Activated naive CD4-positive, alpha-beta T cell treated with anti-CD3 and anti-CD28 coated beads, Interleukin-2, amount 10 ng/mL, durations not matched to agents 7 days and 5 days (primary cell): ENCODE data around the gene PDLIM5.

Source experiments
- CTCF ChIA-PET: fragments of 350-600 bp; sonication (Branson Sonifier 250); formaldehyde crosslinking; loops from one replicate; lab custom pipeline; 2021; ENCODE audit warnings: antibody characterized with exemption; lab: Charles Lee
- DNase-seq: peaks from one replicate; pipeline ENCODE4 v3.0.0-alpha.2; 2020
- H3K27ac Mint-ChIP-seq: one replicate; pipeline ENCODE4 v1.8.0; 2021; ENCODE audit warnings: mild to moderate bottlenecking, moderate library complexity, mixed read lengths
- H3K27me3 Mint-ChIP-seq: one replicate; pipeline ENCODE4 v1.8.0; 2021; ENCODE audit warnings: mild to moderate bottlenecking, mixed read lengths
- H3K36me3 Mint-ChIP-seq: one replicate; pipeline ENCODE4 v1.8.0; 2021; ENCODE audit warnings: mixed read lengths
- H3K4me1 Mint-ChIP-seq: one replicate; pipeline ENCODE4 v1.8.0; 2021; ENCODE audit warnings: mixed read lengths
- H3K4me3 Mint-ChIP-seq: one replicate; pipeline ENCODE4 v1.8.0; 2021; ENCODE audit warnings: mild to moderate bottlenecking, moderate library complexity, mixed read lengths
- H3K9me3 Mint-ChIP-seq: one replicate; pipeline ENCODE4 v1.8.0; 2021; ENCODE audit warnings: mixed read lengths

Gene PDLIM5

DNA sequence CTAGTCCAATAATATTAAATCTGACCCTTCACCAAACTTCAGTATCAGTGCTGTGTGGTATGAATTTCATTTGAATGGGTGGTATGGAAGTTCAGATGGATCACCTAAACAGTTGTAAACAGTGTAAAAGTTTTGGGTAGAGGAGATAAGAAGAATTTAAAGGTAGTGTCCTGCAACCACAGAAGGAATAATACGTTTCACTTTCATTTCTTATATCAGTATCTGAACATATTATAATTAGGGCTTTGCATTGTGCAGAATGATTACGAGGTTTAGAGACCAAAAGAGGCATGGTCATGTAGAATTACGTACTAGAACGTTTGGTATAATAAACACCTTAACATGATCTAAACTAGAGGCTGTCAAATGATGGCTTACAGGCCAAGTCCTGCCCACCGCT is 116.1 kb downstream of the PDLIM5 start:
- no peak overlapping the region for H3K27ac Mint-ChIP-seq
- H3K4me1 Mint-ChIP-seq, result peaks cover 4% of the 10 kb centered on the region
- no peaks in the 10 kb centered on the region for H3K9me3 Mint-ChIP-seq
- CTCF ChIA-PET, result no interaction called here
- H3K27me3 Mint-ChIP-seq, result no peaks in the 10 kb centered on the region
- H3K36me3 Mint-ChIP-seq, result no peaks in the 10 kb centered on the region
- no peak for DNase-seq
- no peak overlapping the region for H3K4me3 Mint-ChIP-seq

DNA sequence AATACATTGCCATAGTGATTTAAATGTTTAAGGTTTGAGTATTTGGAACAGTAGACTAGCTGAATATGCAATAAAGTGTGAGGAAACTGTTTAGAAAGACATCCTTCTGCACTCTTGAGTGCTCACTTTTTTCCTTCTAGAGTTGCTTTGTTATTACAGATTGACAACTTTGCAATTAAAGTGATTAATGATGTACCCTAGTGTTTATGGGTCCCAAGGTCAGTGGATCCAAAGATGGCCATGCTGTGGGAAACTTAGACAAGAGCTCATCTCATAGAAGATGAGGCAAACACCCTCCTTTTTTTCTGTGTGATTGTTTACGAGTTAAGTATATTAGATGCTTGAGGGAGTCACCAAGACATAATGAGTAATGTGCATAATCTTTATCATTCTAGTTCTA is 118.8 kb downstream of the PDLIM5 start:
- H3K27me3 Mint-ChIP-seq, result no peaks in the 10 kb centered on the region
- DNase-seq, result no peak
- no peaks in the 10 kb centered on the region for H3K9me3 Mint-ChIP-seq
- no peak overlapping the region for H3K27ac Mint-ChIP-seq
- no peak overlapping the region for H3K4me3 Mint-ChIP-seq
- no peaks in the 10 kb centered on the region for H3K36me3 Mint-ChIP-seq
- CTCF ChIA-PET, result no interaction called here
- peaks cover 4% of the 10 kb centered on the region for H3K4me1 Mint-ChIP-seq

DNA sequence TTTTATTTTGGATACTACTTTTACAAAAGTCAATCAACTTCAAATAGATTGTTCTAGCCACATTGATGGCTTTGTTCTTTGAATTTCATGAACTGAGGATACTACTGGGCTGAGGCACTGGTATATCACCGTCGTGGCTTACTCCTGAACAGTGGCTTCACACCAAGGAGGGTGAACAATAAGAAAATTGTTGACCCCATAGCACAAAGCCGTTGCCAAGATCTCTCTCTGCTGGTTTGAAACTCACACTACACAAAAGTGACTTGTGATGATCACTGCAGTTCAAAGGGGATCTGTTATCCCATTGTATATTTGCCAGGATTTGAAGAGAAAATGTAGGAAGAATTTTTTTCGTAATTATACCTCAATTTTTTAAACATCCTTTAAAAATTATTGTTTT is 119.6 kb downstream of the PDLIM5 start:
- DNase-seq, result no peak
- Mint-ChIP-seq H3K4me3 (no peak overlapping the region), H3K36me3 (no peaks in the 10 kb centered on the region), H3K27me3 (no peaks in the 10 kb centered on the region), H3K9me3 (no peaks in the 10 kb centered on the region), H3K27ac (no peak overlapping the region), H3K4me1 (peaks cover 4% of the 10 kb centered on the region)
- CTCF ChIA-PET, result interaction anchor here (1.5 kb wide), 1 partner anchor 10 kb away, joined by 3 read pairs; no protein-coding TSS in a partner anchor

DNA sequence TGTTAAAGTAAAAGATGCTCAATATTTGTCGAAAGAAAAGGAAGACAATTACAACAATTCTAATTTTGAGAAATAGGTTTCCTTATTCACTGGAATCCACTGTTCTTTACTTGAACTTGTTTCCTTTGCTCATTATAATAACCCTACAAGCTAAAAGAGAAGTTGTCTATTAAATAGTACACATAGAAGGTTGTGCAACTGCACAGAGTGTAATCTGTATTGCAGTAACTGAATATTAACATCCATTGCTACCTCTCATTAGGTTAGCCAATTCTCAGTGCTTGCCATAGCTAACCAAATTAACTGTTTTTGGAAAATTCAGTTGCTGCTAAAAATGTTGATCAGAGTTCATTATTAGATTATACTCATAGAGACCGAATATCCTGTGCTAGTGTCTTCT is 120.0 kb downstream of the PDLIM5 start:
- no peak overlapping the region for H3K27ac Mint-ChIP-seq
- no peaks in the 10 kb centered on the region for H3K27me3 Mint-ChIP-seq
- DNase-seq, result no peak
- no peak overlapping the region for H3K4me3 Mint-ChIP-seq
- peaks cover 4% of the 10 kb centered on the region for H3K4me1 Mint-ChIP-seq
- CTCF ChIA-PET, result interaction anchor here (1.5 kb wide), 1 partner anchor 10 kb away, joined by 3 read pairs; no protein-coding TSS in a partner anchor
- H3K9me3 Mint-ChIP-seq, result no peaks in the 10 kb centered on the region
- H3K36me3 Mint-ChIP-seq, result no peaks in the 10 kb centered on the region

DNA sequence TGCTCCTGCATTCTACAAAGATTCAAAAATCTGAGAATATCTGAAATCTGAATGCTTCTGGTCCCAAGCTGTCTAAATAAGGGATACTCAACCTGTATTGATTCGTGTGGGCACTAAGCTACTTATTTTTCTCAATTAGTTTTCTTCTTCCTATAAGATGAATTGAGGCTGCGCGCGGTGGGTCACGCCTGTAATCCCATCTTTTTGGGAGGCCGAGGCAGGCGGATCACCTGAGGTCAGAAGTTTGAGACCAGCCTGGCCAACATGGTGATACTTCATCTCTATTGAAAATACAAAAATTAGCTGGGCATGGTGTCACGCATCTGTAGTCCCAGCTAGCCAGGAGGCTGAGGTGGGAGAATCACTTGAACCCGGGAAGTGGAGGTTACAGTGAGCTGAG is 122.3 kb downstream of the PDLIM5 start:
- no peak overlapping the region for H3K4me3 Mint-ChIP-seq
- no peaks in the 10 kb centered on the region for H3K9me3 Mint-ChIP-seq
- no peaks in the 10 kb centered on the region for H3K27me3 Mint-ChIP-seq
- CTCF ChIA-PET, result no interaction called here
- H3K36me3 Mint-ChIP-seq, result no peaks in the 10 kb centered on the region
- H3K27ac Mint-ChIP-seq, result no peak overlapping the region
- no peak for DNase-seq
- no peaks in the 10 kb centered on the region for H3K4me1 Mint-ChIP-seq

DNA sequence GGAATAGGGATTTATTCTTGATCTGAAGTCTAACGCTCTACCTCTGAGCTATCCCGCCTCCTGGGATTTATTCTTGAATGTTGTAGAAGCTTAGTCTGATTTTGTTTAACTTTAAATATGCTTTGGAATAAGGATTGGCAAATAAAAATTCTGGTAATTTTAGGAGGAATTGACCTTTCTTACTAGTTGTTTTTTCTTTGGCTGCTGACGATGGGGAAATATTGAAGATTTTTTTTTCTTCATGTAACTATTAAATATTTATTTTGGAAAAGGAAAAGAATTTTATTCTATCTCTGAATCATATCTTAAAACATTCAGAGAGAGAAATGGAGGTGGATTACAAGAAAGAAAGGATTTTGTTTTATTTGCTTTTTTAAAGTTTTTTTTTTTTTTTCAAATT is 122.9 kb downstream of the PDLIM5 start:
- CTCF ChIA-PET, result no interaction called here
- Mint-ChIP-seq H3K4me3 (no peak overlapping the region), H3K4me1 (no peaks in the 10 kb centered on the region), H3K9me3 (no peaks in the 10 kb centered on the region), H3K27ac (no peak overlapping the region), H3K36me3 (no peaks in the 10 kb centered on the region), H3K27me3 (no peaks in the 10 kb centered on the region)
- DNase-seq, result no peak

DNA sequence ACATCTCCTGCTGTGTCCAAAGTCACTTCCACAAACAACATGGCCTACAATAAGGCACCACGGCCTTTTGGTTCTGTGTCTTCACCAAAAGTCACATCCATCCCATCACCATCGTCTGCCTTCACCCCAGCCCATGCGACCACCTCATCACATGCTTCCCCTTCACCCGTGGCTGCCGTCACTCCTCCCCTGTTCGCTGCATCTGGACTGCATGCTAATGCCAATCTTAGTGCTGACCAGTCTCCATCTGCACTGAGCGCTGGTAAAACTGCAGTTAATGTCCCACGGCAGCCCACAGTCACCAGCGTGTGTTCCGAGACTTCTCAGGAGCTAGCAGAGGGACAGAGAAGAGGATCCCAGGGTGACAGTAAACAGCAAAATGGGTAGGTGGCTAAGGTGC is 123.9 kb downstream of the PDLIM5 start:
- CTCF ChIA-PET, result no interaction called here
- Mint-ChIP-seq H3K27ac (no peak overlapping the region), H3K9me3 (no peaks in the 10 kb centered on the region), H3K4me3 (no peak overlapping the region), H3K27me3 (no peaks in the 10 kb centered on the region), H3K4me1 (no peaks in the 10 kb centered on the region), H3K36me3 (no peaks in the 10 kb centered on the region)
- no peak for DNase-seq

DNA sequence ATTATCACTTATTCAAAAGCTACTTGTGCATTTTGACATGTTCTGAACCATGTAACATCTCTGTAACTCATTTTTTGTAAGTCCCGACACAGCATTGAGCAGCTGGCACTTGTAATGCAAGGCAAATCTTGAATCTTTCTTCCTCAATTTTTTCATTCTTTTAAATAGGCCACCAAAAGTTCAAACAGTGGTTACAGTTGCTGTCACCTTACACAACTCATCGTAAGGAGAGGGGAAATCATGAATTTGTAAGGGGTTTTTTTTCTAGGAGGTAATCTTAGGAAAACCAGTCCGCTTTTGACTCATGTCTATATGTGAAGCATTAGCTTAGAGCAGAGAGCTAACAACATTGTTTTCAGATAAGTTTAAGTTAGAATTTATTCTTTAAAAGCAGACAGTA is 124.5 kb downstream of the PDLIM5 start:
- no peaks in the 10 kb centered on the region for H3K9me3 Mint-ChIP-seq
- no peak overlapping the region for H3K27ac Mint-ChIP-seq
- no peaks in the 10 kb centered on the region for H3K27me3 Mint-ChIP-seq
- no peaks in the 10 kb centered on the region for H3K36me3 Mint-ChIP-seq
- no peak for DNase-seq
- CTCF ChIA-PET, result no interaction called here
- H3K4me3 Mint-ChIP-seq, result no peak overlapping the region
- H3K4me1 Mint-ChIP-seq, result no peaks in the 10 kb centered on the region

DNA sequence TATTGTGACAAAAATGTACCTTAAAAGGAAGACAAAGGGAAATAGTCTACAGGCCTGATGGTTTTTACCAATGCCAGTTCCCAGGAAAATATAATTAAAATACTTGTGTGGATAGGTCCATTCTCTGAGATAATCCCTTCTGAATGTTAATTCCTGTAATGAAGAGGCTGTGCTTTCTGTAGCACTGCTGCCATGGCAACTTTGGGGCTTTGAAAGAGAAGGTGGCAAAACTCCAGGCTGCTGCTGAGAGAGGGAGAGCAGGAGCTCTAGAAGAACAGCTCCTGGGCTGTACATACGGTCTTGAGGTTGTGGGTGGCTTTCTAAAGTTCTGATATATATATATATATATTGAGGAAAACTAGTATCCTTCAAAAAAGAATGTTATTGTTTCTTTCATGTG is 125.4 kb downstream of the PDLIM5 start:
- no peak for DNase-seq
- no peaks in the 10 kb centered on the region for H3K4me1 Mint-ChIP-seq
- no peak overlapping the region for H3K27ac Mint-ChIP-seq
- H3K36me3 Mint-ChIP-seq, result no peaks in the 10 kb centered on the region
- H3K9me3 Mint-ChIP-seq, result no peaks in the 10 kb centered on the region
- CTCF ChIA-PET, result no interaction called here
- no peak overlapping the region for H3K4me3 Mint-ChIP-seq
- no peaks in the 10 kb centered on the region for H3K27me3 Mint-ChIP-seq

DNA sequence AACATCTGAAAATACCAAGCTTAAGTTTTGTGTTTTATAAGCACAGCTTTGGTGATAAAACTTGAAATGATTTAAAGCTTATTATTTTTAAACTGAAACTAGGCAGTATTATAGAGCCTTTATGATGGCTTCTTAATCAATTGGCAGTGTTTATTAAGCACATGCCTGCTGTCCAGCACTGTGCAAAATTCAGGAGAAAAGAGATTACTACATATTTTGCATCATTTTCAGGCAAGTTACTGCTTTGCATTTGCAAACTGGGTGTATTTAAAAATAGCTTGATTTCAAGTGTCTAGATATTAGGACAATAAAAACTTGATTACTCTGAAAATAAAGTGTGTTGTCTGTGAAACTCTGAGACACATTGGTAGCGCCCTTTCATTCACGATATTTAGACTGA is 126.5 kb downstream of the PDLIM5 start:
- no peak for DNase-seq
- no peak overlapping the region for H3K4me3 Mint-ChIP-seq
- no peak overlapping the region for H3K27ac Mint-ChIP-seq
- H3K4me1 Mint-ChIP-seq, result no peaks in the 10 kb centered on the region
- H3K9me3 Mint-ChIP-seq, result no peaks in the 10 kb centered on the region
- no peaks in the 10 kb centered on the region for H3K36me3 Mint-ChIP-seq
- CTCF ChIA-PET, result no interaction called here
- H3K27me3 Mint-ChIP-seq, result no peaks in the 10 kb centered on the region

DNA sequence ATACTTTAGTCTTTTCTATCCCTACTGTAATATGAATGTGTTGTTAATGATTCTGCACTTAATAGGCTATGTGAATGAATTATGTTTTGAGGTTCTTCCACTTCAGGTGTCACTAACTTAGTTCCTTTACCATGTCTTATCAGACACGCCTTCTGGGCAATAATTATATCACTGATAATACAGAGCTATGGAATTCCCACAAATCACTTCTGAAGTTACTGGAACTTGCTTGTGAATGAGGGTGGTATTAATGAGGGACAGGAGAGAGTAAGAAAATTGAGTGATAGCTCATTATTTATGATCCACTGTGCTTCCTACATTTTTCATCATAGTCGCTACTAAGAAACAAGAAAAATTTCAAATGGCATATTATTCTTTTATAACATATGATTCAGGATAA is 130.0 kb downstream of the PDLIM5 start:
- H3K27me3 Mint-ChIP-seq, result no peaks in the 10 kb centered on the region
- no peaks in the 10 kb centered on the region for H3K36me3 Mint-ChIP-seq
- H3K4me1 Mint-ChIP-seq, result no peaks in the 10 kb centered on the region
- H3K4me3 Mint-ChIP-seq, result no peak overlapping the region
- CTCF ChIA-PET, result no interaction called here
- no peaks in the 10 kb centered on the region for H3K9me3 Mint-ChIP-seq
- H3K27ac Mint-ChIP-seq, result no peak overlapping the region
- DNase-seq, result no peak

DNA sequence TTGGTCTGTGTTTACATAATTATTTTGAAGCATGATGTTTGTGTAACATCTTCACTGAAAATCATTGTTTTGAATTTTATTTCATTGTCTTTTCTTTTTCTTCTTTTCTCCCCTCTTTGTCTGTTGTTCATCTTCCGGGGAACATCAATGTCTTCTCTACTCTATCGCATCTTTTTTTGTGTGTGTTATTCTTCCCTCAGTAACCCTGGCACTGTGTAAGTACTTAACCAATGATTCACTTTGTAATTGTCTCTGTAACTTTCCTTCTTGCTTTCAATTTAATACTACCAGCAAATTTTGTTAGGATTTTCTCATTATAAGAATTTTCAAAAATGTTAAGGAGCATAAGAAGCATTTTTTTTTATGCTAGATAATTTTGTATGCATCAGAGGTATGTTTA is 130.8 kb downstream of the PDLIM5 start:
- H3K27ac Mint-ChIP-seq, result no peak overlapping the region
- CTCF ChIA-PET, result interaction anchor here (1.1 kb wide), 1 partner anchor 175 kb away, joined by 4 read pairs; no protein-coding TSS in a partner anchor
- H3K27me3 Mint-ChIP-seq, result no peaks in the 10 kb centered on the region
- no peak for DNase-seq
- H3K36me3 Mint-ChIP-seq, result no peaks in the 10 kb centered on the region
- H3K4me3 Mint-ChIP-seq, result no peak overlapping the region
- no peaks in the 10 kb centered on the region for H3K9me3 Mint-ChIP-seq
- H3K4me1 Mint-ChIP-seq, result no peaks in the 10 kb centered on the region

DNA sequence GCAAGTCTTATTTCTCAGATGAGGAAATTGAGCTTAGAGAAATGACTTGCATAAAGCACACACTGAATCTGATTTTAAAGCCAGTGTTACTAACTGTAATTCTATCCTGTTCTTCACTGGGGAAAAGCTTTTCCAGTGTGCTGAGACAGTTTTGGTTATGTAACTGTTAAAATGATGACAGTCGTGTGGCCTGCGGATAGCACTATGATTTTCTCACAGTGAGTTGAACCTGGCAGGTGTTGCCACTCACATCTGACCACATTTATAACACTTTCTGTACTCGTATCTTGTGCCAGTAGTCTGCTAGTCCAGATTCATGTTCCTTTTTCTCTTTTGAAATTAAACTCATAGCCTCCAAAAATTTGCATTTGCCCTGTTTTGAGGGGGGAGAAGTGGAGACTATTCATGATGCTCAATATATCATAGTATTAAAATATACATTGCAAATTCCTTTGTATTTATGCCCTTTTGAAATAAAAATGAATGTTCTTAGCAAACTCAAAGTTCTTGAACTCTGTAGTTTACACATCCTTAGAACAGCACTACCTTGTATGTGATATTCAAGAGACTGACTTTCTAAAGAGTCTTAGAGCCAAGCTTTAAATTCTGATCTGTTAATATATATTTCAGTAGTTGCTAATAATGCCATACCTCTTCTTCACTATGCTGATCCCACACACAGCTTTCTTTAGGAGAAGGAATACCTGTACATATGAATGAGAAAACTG is 132.3 kb downstream of the PDLIM5 start:
- Mint-ChIP-seq H3K4me3 (no peak overlapping the region), H3K36me3 (no peaks in the 10 kb centered on the region), H3K4me1 (no peaks in the 10 kb centered on the region), H3K27ac (no peak overlapping the region), H3K27me3 (no peaks in the 10 kb centered on the region), H3K9me3 (no peaks in the 10 kb centered on the region)
- CTCF ChIA-PET, result interaction anchor here (1.1 kb wide), 1 partner anchor 177 kb away, joined by 4 read pairs; no protein-coding TSS in a partner anchor
- DNase-seq, result no peak

DNA sequence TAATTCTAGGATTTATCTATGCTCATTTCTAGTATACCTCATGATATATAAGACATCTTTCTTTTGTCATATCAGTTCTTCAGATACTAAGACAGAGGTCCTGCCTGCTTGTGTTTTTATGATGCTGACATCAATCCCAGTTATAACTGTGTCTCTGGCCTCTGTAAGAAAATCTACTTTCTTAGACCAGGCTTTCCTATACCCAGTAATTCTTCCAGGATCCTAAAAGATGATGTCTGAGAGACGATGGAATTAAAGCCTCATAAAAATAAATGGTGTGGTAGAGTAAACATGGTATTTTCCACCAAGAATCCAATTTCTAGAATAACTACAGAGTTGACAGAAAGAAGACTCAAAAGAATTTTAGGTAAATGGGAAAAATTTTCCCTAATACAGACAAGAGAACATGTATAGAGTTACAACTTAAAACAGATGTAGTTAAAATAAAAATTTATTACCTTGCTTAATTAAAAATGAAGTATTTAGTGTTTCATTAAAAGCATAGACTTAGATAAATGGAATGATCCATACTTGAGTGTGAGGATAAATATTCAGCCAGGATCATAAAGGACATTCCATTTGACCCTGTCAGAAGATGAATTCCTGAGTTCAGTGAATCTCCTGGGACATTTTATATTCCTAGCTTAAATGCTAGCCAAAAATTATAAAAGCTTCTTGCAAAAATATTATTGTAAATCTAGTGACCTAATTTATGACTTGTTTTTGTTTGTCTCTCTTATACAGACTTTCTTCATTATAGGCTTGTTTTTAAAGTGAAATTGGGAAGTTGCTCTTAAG is 137.4 kb downstream of the PDLIM5 start:
- Mint-ChIP-seq H3K36me3 (no peaks in the 10 kb centered on the region), H3K27me3 (no peaks in the 10 kb centered on the region), H3K4me1 (no peaks in the 10 kb centered on the region), H3K9me3 (no peaks in the 10 kb centered on the region), H3K4me3 (no peak overlapping the region), H3K27ac (no peak overlapping the region)
- DNase-seq, result no peak
- CTCF ChIA-PET, result no interaction called here

DNA sequence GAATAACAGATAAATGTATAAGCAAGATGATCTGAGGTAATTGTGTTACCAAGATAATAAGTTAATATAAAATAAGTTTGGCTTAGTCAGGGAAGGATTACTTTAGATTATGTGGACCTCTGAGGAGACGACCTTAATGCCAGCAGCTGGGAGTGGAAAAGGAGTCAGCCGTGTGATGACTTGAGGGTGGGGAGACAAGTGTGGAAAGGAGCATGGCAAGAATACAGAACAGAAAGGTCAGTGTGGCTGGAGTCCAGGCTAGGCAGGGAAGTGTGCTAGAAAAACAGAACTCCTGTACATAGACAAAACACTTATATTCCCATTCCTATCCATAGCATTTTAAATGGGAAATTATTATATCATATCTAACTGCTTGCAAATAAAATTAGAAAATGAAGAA is 138.8 kb downstream of the PDLIM5 start:
- CTCF ChIA-PET, result no interaction called here
- DNase-seq, result no peak
- H3K4me1 Mint-ChIP-seq, result no peaks in the 10 kb centered on the region
- H3K4me3 Mint-ChIP-seq, result no peak overlapping the region
- no peaks in the 10 kb centered on the region for H3K36me3 Mint-ChIP-seq
- no peaks in the 10 kb centered on the region for H3K27me3 Mint-ChIP-seq
- H3K27ac Mint-ChIP-seq, result no peak overlapping the region
- no peaks in the 10 kb centered on the region for H3K9me3 Mint-ChIP-seq
